GM21717 (cell line): ENCODE measurements around the gene EPHA6.

Source experiments
- ATAC-seq: cut with Tn5 transposase; IDR thresholded peaks from one replicate; pipeline ENCODE4 v1.9.1; 2021; ENCODE audit warnings: mild to moderate bottlenecking, moderate library complexity; ENCODE audit not compliant: unreplicated experiment

EPHA6 gene

DNA sequence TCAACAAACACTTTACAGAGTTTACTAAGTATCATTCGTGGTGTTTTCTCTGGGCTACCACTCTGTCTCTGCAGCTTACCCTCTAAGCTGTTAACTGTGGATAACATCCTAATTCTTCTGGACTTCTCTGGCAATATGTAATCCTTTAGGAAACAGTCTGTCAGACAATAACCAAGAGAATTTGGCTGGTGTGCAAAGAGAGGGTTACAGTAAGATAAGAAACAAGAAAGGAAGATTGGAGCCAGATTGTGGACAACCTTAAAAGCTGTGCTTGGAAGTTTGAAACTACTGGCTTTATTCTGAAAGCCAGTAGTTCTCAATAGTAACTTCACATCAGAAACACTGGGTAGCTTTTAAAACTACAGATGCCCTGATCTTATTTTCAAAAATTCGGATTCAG is 950.9 kb downstream of the EPHA6 start:
- ATAC-seq: no peak

- no peak for ATAC-seq
Measured at GRCh38 chr3:97772926-97773325, 958.5 kb downstream of the EPHA6 start.

DNA sequence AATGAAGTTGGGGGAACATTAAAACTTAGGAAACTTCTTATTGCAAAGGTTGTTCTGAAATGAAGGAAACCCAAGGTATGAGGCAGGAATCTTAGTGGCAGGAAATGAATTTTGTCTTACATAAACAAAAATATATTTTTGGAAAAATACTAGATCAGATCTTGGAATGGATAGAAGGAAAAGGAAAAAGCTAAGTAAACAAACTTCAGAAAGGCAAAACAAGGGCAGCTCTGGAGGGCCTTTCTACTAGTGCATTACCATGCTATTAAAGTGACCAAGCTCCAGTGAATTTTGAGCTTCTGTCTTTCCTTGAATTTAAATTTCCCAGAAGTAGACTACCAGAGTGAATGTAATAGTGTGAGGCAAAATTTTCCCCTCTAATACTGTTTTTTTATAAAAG is 963.8 kb downstream of the EPHA6 start:
- no peak for ATAC-seq

- peak; percentile 70 for ATAC-seq
Measured at GRCh38 chr3:97793420-97794019, 979.1 kb downstream of the EPHA6 start.

DNA sequence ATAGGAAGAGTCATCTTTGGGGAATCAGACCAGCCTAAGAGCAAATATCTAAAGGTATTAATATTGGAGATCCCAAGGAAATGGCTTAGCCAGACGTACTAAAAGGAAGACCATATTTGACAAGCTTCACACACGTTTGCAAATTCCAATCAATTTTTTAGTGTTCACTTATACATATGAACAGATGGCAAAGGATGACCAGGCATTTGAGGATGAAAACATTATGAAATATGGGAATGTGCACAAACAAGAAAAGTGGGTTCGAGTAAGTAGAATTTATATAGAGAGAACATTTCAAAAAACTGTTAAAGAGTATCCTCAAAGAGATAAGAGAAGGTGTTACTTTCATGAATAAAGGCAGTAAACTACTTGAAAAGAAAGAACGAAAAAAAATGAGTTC is 981.6 kb downstream of the EPHA6 start:
- ATAC-seq: no peak
